CD4-positive, alpha-beta T cell (primary cell): ENCODE results near the gene CDK17. TPM values are rescaled to one million over a fixed set of nuclear protein-coding genes. Genes with fewer than 3 reads are reported as not detected.
A peak's percentile ranks its signal among the peaks of the same experiment; 100 is the strongest.
"Not testable (repeated sequence)": the region's sequence is repeated elsewhere in the genome, so short reads cannot be mapped to it uniquely, and the experiment has no call there.

Source experiments
- ATAC-seq: fragments of 200-7000 bp; cut with Tn5 transposase; one replicate; pipeline ENCODE4 v1.10.0; 2022; ENCODE audit warnings: mild to moderate bottlenecking; ENCODE audit not compliant: poor library complexity
- CTCF ChIA-PET: fragments of 350-600 bp; sonication (Branson Sonifier 250); formaldehyde crosslinking; loops from one replicate; lab custom pipeline; 2021; ENCODE audit warnings: antibody characterized with exemption, inconsistent platforms; lab: Charles Lee
- POLR2A ChIA-PET: fragments of 350-600 bp; sonication (Branson Sonifier 250); formaldehyde crosslinking; loops from one replicate; lab custom pipeline; 2021; ENCODE audit warnings: antibody characterized with exemption, inconsistent platforms; lab: Charles Lee
- DNase-seq, 14 experiments: peaks; one replicate each; pipeline ENCODE4 v3.0.0-alpha.2; 2013 to 2020; ENCODE audit warnings: mixed read lengths in 2 of 14
- H3K27ac ChIP-seq, 2 donors: one replicate each; pipeline versions ENCODE4 v1.5.1 to v1.7.0; 2013; ENCODE audit warnings: low read length in 2 of 2, low read depth in 1 of 2, mild to moderate bottlenecking in 1 of 2
- H3K27me3 ChIP-seq, 2 experiments: 1 replicate in 1 of 2; 2 replicates in 1 of 2; pipeline versions ENCODE4 v1.6.1 to v1.7.0; 2013; ENCODE audit warnings: low read length in 2 of 2, control low read depth in 1 of 2, mild to moderate bottlenecking in 1 of 2, moderate library complexity in 1 of 2; ENCODE audit not compliant: insufficient read depth in 2 of 2, control insufficient read depth in 1 of 2
- H3K36me3 ChIP-seq: one replicate; pipeline ENCODE4 v1.6.1; 2013; ENCODE audit warnings: low read length, control low read depth; ENCODE audit not compliant: insufficient read depth
- H3K4me1 ChIP-seq: one replicate; pipeline ENCODE4 v1.6.1; 2013; ENCODE audit warnings: low read length, control low read depth; ENCODE audit not compliant: insufficient read depth
- H3K4me3 ChIP-seq: one replicate; pipeline ENCODE4 v1.5.1; 2013; ENCODE audit warnings: mild to moderate bottlenecking, low read length, moderate library complexity
- H3K9me3 ChIP-seq, 2 experiments: 1 replicate in 1 of 2; 2 replicates in 1 of 2; pipeline versions ENCODE4 v1.6.1 to v1.7.0; 2013; ENCODE audit warnings: low read length in 2 of 2, mild to moderate bottlenecking in 2 of 2, control low read depth in 1 of 2, moderate library complexity in 1 of 2; ENCODE audit not compliant: control insufficient read depth in 1 of 2, insufficient read depth in 1 of 2
- H3K27ac Mint-ChIP-seq: one replicate; pipeline ENCODE4 v1.8.0; 2020; ENCODE audit warnings: mixed read lengths
- H3K27me3 Mint-ChIP-seq: one replicate; pipeline ENCODE4 v1.8.0; 2021; ENCODE audit warnings: mixed read lengths
- H3K36me3 Mint-ChIP-seq: one replicate; pipeline ENCODE4 v1.8.0; 2021; ENCODE audit warnings: low read depth, mixed read lengths
- H3K4me1 Mint-ChIP-seq: one replicate; pipeline ENCODE4 v1.8.0; 2021; ENCODE audit warnings: low read depth, mixed read lengths
- H3K4me3 Mint-ChIP-seq: one replicate; pipeline ENCODE4 v1.8.0; 2020; ENCODE audit warnings: mild to moderate bottlenecking, mixed read lengths
- H3K9me3 Mint-ChIP-seq: one replicate; pipeline ENCODE4 v1.8.0; 2020; ENCODE audit warnings: mixed read lengths
- intact Hi-C, 2 experiments: fragments of 100-400 bp; cut with DNase I in 1 of 2; cut with micrococcal nuclease in 1 of 2; formaldehyde crosslinking; loops; one replicate each; pipeline versions ENCODE4 v1.15.1 to v1.9.0; 2023 to 2025; cut with DNase I, micrococcal nuclease
- total RNA-seq, 174 experiments: library from RNA in 2 of 174; stranded (reverse) in 2 of 174; gene quantifications; one replicate each; pipeline ENCODE4 v1.2.3 and lab custom pipeline; 2021 to 2026
- TF ChIP-seq, protein P1 (sequence below): fragments of 200-600 bp; IDR thresholded peaks from one replicate; pipeline ENCODE4 v1.8.0; 2022; ENCODE audit warnings: antibody characterized with exemption, mild to moderate bottlenecking

The CDK17 gene
- total RNA-seq, 2 experiments from 2014 or later: 112 to 113 TPM

DNA sequence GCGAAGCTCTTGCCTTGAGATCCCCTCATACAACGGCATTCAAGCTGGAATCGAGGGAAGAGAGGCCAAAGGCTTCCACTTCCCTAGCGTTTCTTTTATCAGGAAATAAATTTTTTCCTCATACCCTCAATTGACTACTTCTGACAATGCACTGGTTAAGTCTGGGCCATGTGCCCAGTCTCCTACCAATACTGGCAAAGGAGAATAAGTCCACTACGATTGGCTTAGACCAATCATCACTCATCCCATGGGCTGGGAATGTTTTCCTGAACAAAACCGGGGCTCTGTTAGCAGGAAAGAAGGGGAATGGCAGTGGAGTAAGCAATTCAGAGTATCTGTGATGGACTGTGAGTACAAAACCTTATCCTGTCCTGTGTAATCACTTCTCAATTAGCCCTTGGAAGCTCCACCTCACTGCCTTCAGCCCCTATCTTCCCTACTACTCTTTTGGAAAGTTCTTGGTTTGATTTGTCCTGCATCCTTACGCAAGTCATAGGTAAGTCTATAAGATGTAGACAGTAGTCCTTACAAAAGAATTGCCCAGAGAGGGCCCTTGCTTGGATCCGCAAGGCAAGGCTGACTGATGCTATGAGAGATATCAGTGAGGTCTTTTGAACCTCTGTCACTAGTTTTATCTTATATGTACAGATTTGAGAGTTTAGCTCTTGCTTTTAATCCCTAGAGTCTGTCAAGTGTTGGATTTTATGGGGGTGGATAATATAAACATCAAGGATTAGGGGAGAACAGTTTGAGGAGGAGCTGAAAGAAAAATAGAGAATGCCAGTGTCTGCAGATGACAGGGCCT is 36.3 kb upstream of the CDK17 start:
- DNase-seq (no peak), ATAC-seq (no peak)
- Mint-ChIP-seq H3K27me3 (no peaks in the 10 kb centered on the region), H3K4me3 (no peak overlapping the region), H3K9me3 (peaks cover 5% of the 10 kb centered on the region), H3K27ac (peak overlapping the region; percentile 68), H3K4me1 (peaks cover 26% of the 10 kb centered on the region), H3K36me3 (no peaks in the 10 kb centered on the region)
- H3K36me3 ChIP-seq: no peaks in the 10 kb centered on the region
- H3K27ac ChIP-seq: no peak overlapping the region
- no peaks in the 10 kb centered on the region for H3K9me3 ChIP-seq
- CTCF ChIA-PET: interaction anchor here (0.8 to 1.8 kb wide), 3 partner anchors 9 to 37 kb away, joined by 3 to 6 read pairs (median 4); partner anchors contain the start of gene CDK17
- no peak overlapping the region for H3K4me3 ChIP-seq
- POLR2A ChIA-PET: interaction anchor here (0.6 to 2.0 kb wide), 6 partner anchors 9 to 64 kb away, joined by 3 to 10 read pairs (median 4); partner anchors contain the start of gene CDK17
- TF ChIP-seq, protein P1, sequence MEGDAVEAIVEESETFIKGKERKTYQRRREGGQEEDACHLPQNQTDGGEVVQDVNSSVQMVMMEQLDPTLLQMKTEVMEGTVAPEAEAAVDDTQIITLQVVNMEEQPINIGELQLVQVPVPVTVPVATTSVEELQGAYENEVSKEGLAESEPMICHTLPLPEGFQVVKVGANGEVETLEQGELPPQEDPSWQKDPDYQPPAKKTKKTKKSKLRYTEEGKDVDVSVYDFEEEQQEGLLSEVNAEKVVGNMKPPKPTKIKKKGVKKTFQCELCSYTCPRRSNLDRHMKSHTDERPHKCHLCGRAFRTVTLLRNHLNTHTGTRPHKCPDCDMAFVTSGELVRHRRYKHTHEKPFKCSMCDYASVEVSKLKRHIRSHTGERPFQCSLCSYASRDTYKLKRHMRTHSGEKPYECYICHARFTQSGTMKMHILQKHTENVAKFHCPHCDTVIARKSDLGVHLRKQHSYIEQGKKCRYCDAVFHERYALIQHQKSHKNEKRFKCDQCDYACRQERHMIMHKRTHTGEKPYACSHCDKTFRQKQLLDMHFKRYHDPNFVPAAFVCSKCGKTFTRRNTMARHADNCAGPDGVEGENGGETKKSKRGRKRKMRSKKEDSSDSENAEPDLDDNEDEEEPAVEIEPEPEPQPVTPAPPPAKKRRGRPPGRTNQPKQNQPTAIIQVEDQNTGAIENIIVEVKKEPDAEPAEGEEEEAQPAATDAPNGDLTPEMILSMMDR: no peak
- H3K27me3 ChIP-seq: no peaks in the 10 kb centered on the region
- H3K4me1 ChIP-seq: peaks cover 36% of the 10 kb centered on the region
- intact Hi-C loops: loop anchor here in 1 of 2 experiments (5.0 kb wide), 1 partner anchor 34 kb away; the partner anchor contains the start of gene CDK17

DNA sequence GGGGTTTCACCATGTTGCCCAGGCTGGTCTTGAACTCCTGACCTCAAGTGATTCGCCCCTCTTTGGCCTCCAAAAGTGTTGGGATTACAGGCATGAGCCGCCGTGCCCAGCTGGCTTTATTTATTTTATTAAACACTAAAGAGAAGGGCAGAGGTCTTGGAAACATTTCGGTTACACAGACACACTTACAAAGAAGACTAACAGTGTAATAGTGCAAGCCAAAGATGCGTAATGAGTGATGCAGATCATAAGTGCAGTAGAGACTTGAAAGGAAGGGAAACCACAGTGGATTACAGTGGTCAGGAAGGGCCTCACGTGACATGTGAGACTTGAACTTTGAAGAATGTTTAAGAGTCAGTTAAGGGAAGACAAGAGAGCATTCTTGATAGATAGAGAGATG is 33.9 kb upstream of the CDK17 start:
- H3K4me3 ChIP-seq: peak overlapping the region; percentile 6
- H3K4me1 ChIP-seq: peaks cover 40% of the 10 kb centered on the region
- no peaks in the 10 kb centered on the region for H3K36me3 ChIP-seq
- no peaks in the 10 kb centered on the region for H3K9me3 ChIP-seq
- intact Hi-C loops: loop anchor here in 1 of 2 experiments (1.0 kb wide), 3 partner anchors 11 to 55 kb away; partner anchors contain the start of genes CDK17 and CFAP54
- H3K36me3 Mint-ChIP-seq: no peaks in the 10 kb centered on the region
- DNase-seq (peak; percentile 37 to 95 (median 57)), ATAC-seq (peak; percentile 98)
- CTCF ChIA-PET: interaction anchor here (0.5 to 2.2 kb wide), 9 partner anchors 9 to 388 kb away, joined by 3 to 9 read pairs (median 3); partner anchors contain the start of gene CDK17
- POLR2A ChIA-PET: interaction anchor here (0.9 to 2.2 kb wide), 4 partner anchors 12 to 398 kb away, joined by 3 to 16 read pairs (median 6); partner anchors contain the start of genes CDK17 and LTA4H
- TF ChIP-seq, protein P1: no peak
- peak overlapping the region; percentile 52 for H3K4me3 Mint-ChIP-seq
- no peaks in the 10 kb centered on the region for H3K27me3 ChIP-seq
- H3K9me3 Mint-ChIP-seq: peaks cover 5% of the 10 kb centered on the region
- peak overlapping the region; percentile 75 for H3K27ac Mint-ChIP-seq
- peaks cover 26% of the 10 kb centered on the region for H3K4me1 Mint-ChIP-seq
- H3K27me3 Mint-ChIP-seq: no peaks in the 10 kb centered on the region
- H3K27ac ChIP-seq: peak overlapping the region; percentile 50 to 73

DNA sequence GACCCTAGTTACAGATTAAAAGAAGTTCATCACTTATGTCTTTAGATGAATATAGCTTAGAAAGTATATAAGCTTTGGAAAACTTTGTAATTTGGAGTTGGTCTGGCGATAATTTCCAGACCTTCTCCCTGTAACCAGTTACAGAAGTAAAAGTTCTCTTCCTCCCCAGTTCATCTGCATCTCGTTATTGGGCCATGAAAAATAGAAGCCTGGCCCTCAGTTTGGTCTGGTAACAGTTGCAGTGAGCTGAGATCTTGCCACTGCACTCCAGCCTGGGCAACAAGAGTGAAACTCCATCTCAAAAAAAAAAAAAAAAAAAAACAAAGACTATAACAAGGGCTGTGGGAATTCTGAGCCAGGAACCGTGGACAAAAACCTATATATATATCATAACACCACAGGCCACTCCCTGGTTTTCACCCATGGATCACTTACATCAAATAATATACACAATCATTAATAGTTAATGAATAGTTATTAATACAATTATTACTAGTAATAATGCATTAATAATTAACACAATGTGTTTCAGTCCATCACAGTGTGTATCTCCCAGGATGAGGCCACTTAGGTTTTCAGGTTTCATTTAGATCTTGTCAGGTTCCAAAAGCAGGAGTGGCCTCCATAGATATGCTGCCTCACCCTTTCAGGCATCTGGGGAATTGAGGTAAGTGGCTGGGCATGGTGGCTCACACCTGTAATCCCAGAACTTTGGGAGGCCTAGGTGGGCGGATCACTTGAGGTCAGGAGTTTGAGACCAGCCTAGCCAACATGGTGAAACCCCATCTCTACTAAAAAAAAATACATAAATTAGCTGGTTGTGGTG is 32.5 kb upstream of the CDK17 start:
- H3K4me3 Mint-ChIP-seq, H3K9me3 ChIP-seq, ATAC-seq: not testable (repeated sequence)

More for the DNA sequence above, 32.5 kb upstream of the CDK17 start:
- H3K36me3 ChIP-seq, DNase-seq, H3K27ac Mint-ChIP-seq, H3K27me3 ChIP-seq, H3K27ac ChIP-seq, H3K27me3 Mint-ChIP-seq, intact Hi-C loops, H3K9me3 Mint-ChIP-seq, H3K4me3 ChIP-seq, H3K36me3 Mint-ChIP-seq: not testable (repeated sequence)
- CTCF ChIA-PET: interaction anchor here (2.2 kb wide), 1 partner anchor 31 kb away, joined by 9 read pairs; no protein-coding TSS in a partner anchor
- POLR2A ChIA-PET: interaction anchor here (0.5 to 2.2 kb wide), 3 partner anchors 13 to 1349 kb away, joined by 3 to 16 read pairs (median 5); partner anchors contain the start of gene CDK17
- H3K4me1 ChIP-seq: peaks cover 40% of the 10 kb centered on the region
- peaks cover 30% of the 10 kb centered on the region for H3K4me1 Mint-ChIP-seq
